Mucosa of stomach (tissue), 1 donor: ENCODE measurements around the gene CARD11.

ENCODE experiments used
- H3K27me3 ChIP-seq: one replicate; pipeline ENCODE4 v1.7.0; 2013; ENCODE audit warnings: mild to moderate bottlenecking, low read length; ENCODE audit not compliant: control insufficient read depth, insufficient read depth
- H3K36me3 ChIP-seq: one replicate; pipeline ENCODE4 v1.7.0; 2013; ENCODE audit warnings: low read length; ENCODE audit not compliant: control insufficient read depth, insufficient read depth
- H3K4me1 ChIP-seq: one replicate; pipeline ENCODE4 v1.7.0; 2013; ENCODE audit warnings: mild to moderate bottlenecking, low read length; ENCODE audit not compliant: control insufficient read depth, insufficient read depth
- H3K4me3 ChIP-seq: one replicate; pipeline ENCODE4 v1.7.0; 2013; ENCODE audit warnings: low read length
- H3K9ac ChIP-seq: one replicate; pipeline ENCODE4 v1.7.0; 2013; ENCODE audit warnings: mild to moderate bottlenecking, low read length, moderate library complexity
- H3K9me3 ChIP-seq: one replicate; pipeline ENCODE4 v1.7.0; 2013; ENCODE audit warnings: mild to moderate bottlenecking, low read length, moderate library complexity; ENCODE audit not compliant: control insufficient read depth
- donor health status: Pancreatic carcinoma.

The CARD11 gene

DNA sequence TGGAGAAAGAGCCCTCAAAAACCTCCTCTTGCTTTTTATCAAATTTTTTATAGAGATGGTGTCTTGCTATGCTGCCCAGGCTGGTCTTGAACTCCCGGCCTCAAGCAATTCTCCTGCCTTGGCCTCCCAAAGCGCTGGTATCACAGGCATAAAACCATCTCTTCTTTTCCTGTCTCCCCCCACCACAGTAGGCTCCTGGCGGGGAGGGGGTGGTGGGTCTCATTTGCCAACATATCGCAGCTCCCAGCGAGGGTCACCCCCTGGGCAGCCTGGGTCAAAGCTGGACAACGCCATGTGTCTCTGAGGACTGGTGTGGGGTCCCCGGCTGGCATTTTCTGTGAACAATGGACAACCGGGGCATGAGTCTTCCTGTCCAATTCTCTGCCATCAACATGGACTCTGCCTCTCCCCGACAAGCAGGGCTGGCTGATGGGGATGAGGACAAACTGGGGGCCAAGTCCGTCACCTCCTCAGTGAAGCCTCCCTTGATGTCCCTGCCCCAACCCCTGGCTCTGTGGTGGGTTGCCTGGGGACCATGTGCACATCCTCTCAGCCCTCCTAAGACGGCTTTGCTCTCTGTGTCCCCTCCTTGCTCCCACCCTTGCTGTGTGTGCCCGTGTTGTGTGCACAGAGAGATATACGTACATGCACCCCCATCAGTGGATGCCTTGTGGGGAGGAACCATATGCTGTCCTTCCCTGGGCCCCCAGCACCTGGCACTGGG is 113.2 kb downstream of the CARD11 start:
- H3K27me3 ChIP-seq: no peaks in the 10 kb centered on the region
- no peak overlapping the region for H3K9ac ChIP-seq
- no peaks in the 10 kb centered on the region for H3K9me3 ChIP-seq
- no peaks in the 10 kb centered on the region for H3K36me3 ChIP-seq
- no peak overlapping the region for H3K4me3 ChIP-seq
- no peaks in the 10 kb centered on the region for H3K4me1 ChIP-seq

DNA sequence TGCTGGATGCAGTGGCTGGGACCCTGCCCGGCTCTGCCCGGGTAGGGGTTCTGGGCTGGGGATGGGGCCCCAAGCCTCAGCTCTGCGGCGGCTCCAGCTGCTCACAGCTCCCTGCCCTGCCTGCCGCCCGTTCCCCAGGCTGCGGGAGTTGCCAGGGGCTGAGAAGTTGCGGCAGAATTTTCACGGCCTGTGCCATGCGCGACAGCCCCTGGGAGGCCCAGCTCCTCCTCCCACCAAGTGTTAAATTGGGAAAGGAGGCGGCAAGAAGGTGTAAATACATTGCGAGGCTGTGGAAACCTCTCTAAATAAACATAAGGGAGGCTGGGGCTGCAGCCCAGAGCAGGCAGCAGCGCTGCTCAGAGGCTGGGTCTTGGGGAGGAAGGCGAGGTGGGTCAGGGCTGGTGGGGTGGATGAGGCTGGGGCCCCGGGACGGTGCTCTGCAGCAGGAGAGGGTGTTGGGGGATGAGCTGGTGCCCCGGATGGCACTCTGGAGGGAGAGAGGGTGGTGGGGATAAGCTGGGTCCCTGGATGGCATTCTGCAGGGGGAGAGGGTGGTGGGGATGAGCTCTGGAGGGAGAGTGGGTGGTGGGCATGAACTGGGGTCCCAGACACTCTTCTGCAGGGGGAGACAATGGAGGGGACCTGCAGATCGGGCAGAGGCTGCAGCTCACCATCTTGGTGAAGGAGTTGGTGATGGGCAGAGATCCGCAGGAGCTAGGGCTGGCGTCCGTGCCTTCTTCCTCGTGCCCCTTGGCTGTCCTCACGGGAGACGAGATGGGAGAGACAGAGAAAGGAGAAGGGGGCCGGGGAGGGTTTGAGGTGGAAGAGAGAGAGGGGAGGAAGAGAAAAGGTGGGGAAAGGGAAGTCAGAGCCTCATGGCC is 114.1 kb downstream of the CARD11 start:
- no peaks in the 10 kb centered on the region for H3K9me3 ChIP-seq
- H3K27me3 ChIP-seq: no peaks in the 10 kb centered on the region
- no peak overlapping the region for H3K4me3 ChIP-seq
- H3K9ac ChIP-seq: no peak overlapping the region
- H3K4me1 ChIP-seq: no peaks in the 10 kb centered on the region
- H3K36me3 ChIP-seq: no peaks in the 10 kb centered on the region

DNA sequence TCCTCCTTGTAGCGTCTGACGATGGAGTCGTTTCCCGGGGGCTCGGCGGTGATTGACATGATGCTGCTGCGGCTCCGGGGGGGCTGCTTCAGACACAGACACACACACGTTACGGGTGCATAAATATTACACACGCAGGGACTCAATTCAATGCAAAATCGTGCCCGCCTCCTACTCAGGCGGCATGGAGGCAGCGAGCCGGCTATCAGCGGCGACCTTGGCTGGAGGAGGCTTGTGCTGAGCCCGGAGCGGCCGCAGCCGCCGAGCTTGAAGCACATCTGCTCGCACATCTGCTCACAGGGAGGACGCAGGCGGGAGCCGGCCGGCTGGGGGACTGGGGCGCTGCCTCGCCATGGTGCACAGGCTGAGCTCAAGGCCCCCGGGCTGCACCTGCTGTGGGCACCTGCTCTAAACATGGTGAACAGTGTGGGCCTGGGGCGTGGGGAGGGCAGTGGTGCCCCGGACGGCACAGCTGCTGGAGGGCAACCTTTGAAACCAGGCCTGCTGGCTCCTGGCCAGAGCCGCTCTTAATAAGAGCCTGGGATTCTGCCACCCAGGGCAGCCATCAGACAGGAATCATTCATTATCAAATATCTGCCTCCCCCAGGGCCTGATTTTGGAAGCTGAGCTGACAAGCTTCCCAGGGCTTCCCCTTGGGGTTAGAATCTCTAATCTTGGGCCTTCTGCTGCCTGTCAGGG is 114.9 kb downstream of the CARD11 start:
- no peaks in the 10 kb centered on the region for H3K4me1 ChIP-seq
- no peaks in the 10 kb centered on the region for H3K9me3 ChIP-seq
- H3K9ac ChIP-seq: no peak overlapping the region
- no peak overlapping the region for H3K4me3 ChIP-seq
- H3K36me3 ChIP-seq: no peaks in the 10 kb centered on the region
- no peaks in the 10 kb centered on the region for H3K27me3 ChIP-seq

DNA sequence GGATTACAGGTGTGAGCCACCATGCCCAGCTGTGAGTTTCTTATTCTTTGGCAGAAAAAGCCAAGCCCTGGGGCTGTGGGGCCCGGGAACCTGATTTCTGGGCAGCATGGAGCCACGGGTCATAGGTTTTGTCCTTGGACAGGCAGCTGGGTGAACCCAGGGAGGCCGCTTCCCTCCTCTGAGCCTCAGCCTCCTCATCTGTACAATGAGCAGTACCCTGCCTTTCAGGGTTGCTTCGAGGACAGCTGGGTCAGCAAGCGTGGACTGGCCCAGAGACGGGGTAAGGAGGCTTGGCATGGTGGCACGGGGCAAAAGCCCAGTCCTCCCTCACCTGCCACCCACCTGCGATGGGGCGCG is 115.4 kb downstream of the CARD11 start:
- Histone ChIP-seq H3K9me3 (no peaks in the 10 kb centered on the region), H3K27me3 (no peaks in the 10 kb centered on the region), H3K36me3 (no peaks in the 10 kb centered on the region), H3K4me3 (no peak overlapping the region), H3K4me1 (no peaks in the 10 kb centered on the region), H3K9ac (no peak overlapping the region)

DNA sequence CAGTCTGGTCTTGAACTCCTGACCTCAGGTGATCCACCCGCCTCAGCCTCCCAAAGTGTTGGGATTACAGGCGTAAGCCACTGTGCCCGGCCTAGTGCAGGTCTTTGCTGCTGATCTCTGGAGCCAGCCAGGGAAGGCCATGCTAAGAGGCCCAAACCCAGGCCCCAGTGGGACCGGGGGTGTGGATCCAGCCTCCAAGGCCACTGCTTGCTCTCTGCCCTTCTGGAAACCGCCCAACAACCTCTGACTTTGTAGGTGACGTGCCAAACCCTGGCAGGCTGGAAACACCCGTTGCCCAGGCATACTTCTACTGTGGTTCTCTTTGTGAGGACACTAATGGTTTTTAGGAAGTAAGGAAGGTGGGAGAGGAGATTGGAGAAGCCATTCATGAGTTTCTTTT is 116.1 kb downstream of the CARD11 start:
- no peaks in the 10 kb centered on the region for H3K4me1 ChIP-seq
- no peak overlapping the region for H3K9ac ChIP-seq
- no peaks in the 10 kb centered on the region for H3K36me3 ChIP-seq
- no peaks in the 10 kb centered on the region for H3K27me3 ChIP-seq
- H3K9me3 ChIP-seq: no peaks in the 10 kb centered on the region
- no peak overlapping the region for H3K4me3 ChIP-seq

DNA sequence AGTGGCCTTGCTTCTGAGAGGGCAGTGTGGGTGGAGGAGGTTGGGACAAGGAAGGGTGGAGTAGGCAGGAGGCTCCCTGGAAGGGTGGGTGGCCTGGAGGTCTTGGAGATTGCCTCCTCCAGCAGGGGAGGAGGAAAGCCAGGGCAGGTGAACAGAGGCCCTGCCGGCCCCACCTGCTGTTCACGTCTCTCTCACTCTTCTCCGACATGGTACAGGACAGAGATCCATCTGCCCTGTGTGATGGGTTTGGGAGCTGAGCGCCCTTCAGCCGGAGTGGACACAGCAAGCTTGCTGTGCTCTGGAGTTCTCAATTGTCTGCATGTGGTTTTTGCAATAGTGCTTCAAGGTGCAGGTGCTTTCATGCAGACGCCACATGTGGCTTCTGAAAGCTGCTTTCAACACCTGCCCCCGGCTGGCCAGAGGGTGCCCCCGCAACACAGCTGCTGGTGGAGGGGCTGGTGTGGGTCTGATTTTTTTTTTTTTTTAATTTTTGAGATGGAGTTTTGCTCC is 116.7 kb downstream of the CARD11 start:
- Histone ChIP-seq H3K4me1 (no peaks in the 10 kb centered on the region), H3K9me3 (no peaks in the 10 kb centered on the region), H3K4me3 (no peak overlapping the region), H3K27me3 (no peaks in the 10 kb centered on the region), H3K36me3 (no peaks in the 10 kb centered on the region), H3K9ac (no peak overlapping the region)

DNA sequence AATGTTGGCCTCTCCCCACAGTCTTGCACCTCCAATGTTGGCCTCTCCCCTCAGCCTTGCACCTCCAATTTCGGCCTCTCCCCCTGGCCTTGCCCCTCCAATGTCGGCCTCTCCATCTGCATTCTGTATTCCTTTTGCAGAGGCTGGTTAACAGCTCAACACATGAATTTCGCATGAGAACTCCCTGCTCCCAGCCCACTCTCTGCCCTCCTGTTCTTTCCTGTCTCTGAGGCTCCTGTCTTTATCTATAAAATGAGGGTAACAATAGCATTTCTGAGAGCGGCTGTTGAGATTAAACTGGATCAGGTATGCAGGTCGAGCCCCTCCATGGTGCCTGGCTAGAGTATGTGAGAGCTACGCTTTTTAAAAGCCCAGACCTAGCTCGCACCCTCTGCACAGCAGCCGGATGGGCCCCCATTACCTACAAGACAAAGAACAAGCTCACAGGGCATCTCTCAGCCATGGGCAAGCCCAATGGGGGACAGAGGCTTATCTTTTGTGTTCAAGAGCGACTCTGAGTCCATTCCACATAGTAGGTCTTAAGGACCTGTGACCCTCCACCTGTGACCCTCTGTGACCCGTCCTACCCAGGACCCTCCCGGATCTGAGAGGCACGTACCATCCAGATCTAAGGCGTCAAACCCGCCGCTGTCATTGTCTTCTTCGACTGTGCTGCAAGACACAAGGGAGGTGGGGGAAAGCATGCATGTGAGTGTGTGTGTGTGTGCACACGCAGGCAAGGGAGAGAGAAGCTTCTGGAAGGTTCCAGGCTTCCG is 117.4 kb downstream of the CARD11 start:
- Histone ChIP-seq H3K9ac (no peak overlapping the region), H3K27me3 (no peaks in the 10 kb centered on the region), H3K4me3 (no peak overlapping the region), H3K9me3 (no peaks in the 10 kb centered on the region), H3K4me1 (no peaks in the 10 kb centered on the region), H3K36me3 (no peaks in the 10 kb centered on the region)

DNA sequence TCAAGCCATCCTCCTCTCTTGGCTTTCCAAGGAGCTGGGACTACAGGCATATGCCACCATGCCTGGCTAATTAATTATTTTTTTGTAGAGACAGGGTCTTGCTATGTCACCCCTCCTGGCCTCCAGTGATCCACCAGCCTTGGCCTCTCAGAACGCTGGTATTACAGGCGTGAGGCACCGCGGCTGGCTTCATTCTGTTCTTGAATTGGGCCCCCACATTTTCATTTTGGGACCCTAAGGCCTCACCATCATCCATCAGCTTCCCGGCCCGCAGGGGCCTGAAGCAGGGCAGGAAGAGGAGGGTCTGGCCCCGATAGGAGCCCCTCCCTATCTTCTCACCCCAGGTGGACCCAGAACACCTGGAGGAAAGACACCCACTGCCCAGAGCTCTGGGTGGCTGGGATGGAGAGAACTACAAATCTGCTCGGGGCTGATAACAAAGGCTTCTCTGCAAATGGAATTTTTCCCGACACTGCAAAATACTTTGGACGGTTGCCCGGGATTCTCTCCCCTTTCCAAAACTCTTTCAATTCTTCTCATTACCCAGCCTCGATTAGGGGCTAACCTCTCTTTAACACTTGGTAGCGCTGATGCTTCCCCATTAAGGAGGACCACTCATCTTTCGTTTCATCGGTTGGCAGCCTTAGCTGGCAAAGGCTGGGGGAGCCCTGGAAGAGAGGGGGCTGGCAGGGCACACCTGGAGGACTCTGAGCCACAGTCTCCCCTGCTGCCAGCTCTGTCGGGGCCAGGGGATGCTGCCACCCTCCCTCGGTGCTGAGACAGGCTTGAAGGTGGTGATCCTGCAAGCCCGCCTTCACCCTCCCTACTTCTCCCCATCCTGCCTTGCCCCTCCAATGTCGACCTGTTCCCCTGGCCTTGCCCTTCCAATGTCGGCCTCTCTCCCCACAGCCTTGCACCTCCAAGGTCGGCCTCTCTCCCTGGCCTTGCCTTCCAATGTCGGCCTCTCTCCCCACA is 118.5 kb downstream of the CARD11 start:
- no peaks in the 10 kb centered on the region for H3K36me3 ChIP-seq
- H3K9ac ChIP-seq: no peak overlapping the region
- H3K27me3 ChIP-seq: no peaks in the 10 kb centered on the region
- no peak overlapping the region for H3K4me3 ChIP-seq
- H3K9me3 ChIP-seq: no peaks in the 10 kb centered on the region
- no peaks in the 10 kb centered on the region for H3K4me1 ChIP-seq

DNA sequence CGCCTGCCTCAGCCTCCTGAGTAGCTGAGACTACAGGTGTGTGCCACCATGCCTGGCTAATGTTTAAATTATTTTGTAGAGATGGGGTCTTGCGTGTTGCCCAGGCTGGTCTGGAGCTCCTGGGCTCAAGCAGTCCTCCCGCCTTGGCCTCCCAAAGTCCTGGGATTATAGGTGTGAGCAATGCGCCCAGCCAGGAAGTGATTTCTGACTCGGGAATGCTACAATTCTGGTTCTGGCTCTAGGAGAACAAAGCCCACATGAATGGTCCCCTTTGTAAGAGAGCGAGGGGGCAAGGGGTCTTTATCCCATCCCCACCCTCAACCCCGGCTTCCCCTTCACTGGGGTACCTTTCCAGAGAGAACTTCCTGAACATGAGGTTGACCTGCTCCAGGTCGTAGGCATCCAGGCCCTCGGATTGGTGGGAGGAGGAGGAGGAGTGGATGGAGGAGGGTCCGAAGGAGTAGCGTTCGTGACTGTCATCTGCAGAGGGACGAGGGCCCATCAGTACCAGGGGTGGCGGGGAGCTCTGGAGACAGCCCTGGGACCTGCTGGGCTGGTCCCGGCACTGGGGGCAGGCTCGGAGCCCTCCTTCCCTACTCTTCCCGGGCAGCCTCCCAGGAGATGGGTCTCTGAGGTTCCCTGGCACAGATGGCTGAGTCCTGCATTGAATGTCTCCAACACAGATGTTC is 119.6 kb downstream of the CARD11 start:
- H3K4me1 ChIP-seq: no peaks in the 10 kb centered on the region
- H3K9ac ChIP-seq: no peak overlapping the region
- no peaks in the 10 kb centered on the region for H3K9me3 ChIP-seq
- H3K27me3 ChIP-seq: no peaks in the 10 kb centered on the region
- H3K4me3 ChIP-seq: no peak overlapping the region
- H3K36me3 ChIP-seq: no peaks in the 10 kb centered on the region

DNA sequence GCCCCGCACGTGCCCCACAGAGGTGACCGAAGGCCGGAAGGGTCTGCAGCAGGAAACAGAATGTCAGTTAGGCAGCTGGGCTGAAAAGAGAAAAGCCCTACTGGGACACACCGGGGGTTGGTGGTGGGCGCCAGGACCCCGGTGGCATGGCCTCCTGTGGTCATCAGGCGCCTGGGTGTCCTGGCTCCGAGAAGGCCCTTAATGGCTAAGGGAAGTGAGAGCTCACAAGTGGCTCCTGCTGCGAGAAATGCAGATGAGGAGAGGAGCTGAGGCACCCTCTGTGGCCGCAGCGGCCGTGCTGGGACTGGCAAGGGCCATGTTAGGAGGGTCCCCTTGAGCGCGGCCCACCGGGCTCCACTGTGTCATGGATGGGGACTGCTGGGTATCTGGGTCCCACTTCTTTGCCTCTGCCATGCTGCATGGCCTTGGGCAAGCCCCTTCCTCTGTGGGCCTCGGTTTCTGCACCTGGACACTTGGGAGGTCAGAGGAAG is 120.3 kb downstream of the CARD11 start:
- no peaks in the 10 kb centered on the region for H3K36me3 ChIP-seq
- no peaks in the 10 kb centered on the region for H3K4me1 ChIP-seq
- H3K9ac ChIP-seq: no peak overlapping the region
- no peak overlapping the region for H3K4me3 ChIP-seq
- H3K27me3 ChIP-seq: no peaks in the 10 kb centered on the region
- H3K9me3 ChIP-seq: no peaks in the 10 kb centered on the region
